ENCODE results near the gene KCNAB2.

- TF ChIP-seq POLR2A (IDR thresholded peaks at IDR 0.05) (no peak), CTCF (IDR thresholded peaks at IDR 0.05) (no peak)
These were observed 31.3 kb upstream of the KCNAB2 start for GRCh38 chr1:6014130-6014999.

Measured in breast epithelium (tissue), 3 donors.